Parathyroid adenoma (tissue), 2 donors: ENCODE data around the gene ATG5.
A peak's percentile ranks its signal among the peaks of the same experiment; 100 is the strongest.

Source experiments
- H2AFZ ChIP-seq: fragments of 300-600 bp; sonication (generic); one replicate; pipeline ENCODE4 v1.7.0; 2017; ENCODE audit warnings: antibody characterized with exemption, mild to moderate bottlenecking
- H3K27ac ChIP-seq: fragments of 300-600 bp; sonication (generic); one replicate; pipeline ENCODE4 v1.7.0; 2017
- H3K27me3 ChIP-seq: fragments of 300-600 bp; sonication (generic); one replicate; pipeline ENCODE4 v1.7.0; 2017; ENCODE audit warnings: low read length; ENCODE audit not compliant: control insufficient read depth, insufficient read depth
- H3K36me3 ChIP-seq: fragments of 300-600 bp; sonication (generic); one replicate; pipeline ENCODE4 v1.7.0; 2017; ENCODE audit warnings: low read length; ENCODE audit not compliant: control insufficient read depth, insufficient read depth
- H3K4me1 ChIP-seq: fragments of 300-600 bp; sonication (generic); one replicate; pipeline ENCODE4 v1.7.0; 2017; ENCODE audit warnings: control low read depth
- H3K4me2 ChIP-seq: fragments of 300-600 bp; sonication (generic); one replicate; pipeline ENCODE4 v1.7.0; 2017; ENCODE audit warnings: low read length
- H3K4me3 ChIP-seq: fragments of 300-600 bp; sonication (generic); one replicate; pipeline ENCODE4 v1.7.0; 2017; ENCODE audit warnings: low read depth, low read length
- H3K79me2 ChIP-seq: fragments of 300-600 bp; sonication (generic); one replicate; pipeline ENCODE4 v1.7.0; 2017; ENCODE audit warnings: control low read depth
- H3K9ac ChIP-seq: fragments of 300-600 bp; sonication (generic); one replicate; pipeline ENCODE4 v1.7.0; 2017; ENCODE audit warnings: mild to moderate bottlenecking
- H3K9me3 ChIP-seq: fragments of 300-600 bp; sonication (generic); one replicate; pipeline ENCODE4 v1.7.0; 2017; ENCODE audit warnings: low read length; ENCODE audit not compliant: control insufficient read depth
- TF ChIP-seq, protein P1 (sequence below): fragments of 300-600 bp; sonication (generic); IDR thresholded peaks from one replicate; pipeline ENCODE4 v1.7.0; 2017; ENCODE audit warnings: antibody characterized with exemption, mild to moderate bottlenecking
- donor health status: primary hyperparathyroidism.

Gene ATG5

DNA sequence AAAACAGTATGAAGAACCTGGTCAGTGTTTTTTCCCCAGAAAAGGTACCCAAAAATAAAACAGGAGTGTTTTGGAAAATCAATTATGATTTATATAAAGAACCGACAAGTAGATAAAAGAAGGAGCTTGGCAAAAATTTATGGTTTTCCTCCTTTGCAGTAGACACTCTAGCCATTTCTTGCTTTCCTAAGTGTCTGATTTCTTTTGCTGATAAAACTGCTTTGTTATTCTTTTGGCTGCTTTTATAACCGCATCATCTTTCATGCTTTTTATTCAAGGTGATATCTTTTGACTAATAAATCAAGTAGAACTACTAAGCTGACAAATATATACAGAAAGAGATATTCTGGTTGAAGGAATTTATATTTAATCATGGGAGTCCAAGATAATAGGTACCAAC lies 16.6 kb downstream of the ATG5 start:
- no peak overlapping the region for H3K9ac ChIP-seq
- peaks cover 8% of the 10 kb centered on the region for H3K79me2 ChIP-seq
- H3K9me3 ChIP-seq, result no peaks in the 10 kb centered on the region
- no peak overlapping the region for H3K4me3 ChIP-seq
- no peak overlapping the region for H3K27ac ChIP-seq
- H3K36me3 ChIP-seq, result no peaks in the 10 kb centered on the region
- peaks cover 19% of the 10 kb centered on the region for H3K4me1 ChIP-seq
- TF ChIP-seq, protein P1, sequence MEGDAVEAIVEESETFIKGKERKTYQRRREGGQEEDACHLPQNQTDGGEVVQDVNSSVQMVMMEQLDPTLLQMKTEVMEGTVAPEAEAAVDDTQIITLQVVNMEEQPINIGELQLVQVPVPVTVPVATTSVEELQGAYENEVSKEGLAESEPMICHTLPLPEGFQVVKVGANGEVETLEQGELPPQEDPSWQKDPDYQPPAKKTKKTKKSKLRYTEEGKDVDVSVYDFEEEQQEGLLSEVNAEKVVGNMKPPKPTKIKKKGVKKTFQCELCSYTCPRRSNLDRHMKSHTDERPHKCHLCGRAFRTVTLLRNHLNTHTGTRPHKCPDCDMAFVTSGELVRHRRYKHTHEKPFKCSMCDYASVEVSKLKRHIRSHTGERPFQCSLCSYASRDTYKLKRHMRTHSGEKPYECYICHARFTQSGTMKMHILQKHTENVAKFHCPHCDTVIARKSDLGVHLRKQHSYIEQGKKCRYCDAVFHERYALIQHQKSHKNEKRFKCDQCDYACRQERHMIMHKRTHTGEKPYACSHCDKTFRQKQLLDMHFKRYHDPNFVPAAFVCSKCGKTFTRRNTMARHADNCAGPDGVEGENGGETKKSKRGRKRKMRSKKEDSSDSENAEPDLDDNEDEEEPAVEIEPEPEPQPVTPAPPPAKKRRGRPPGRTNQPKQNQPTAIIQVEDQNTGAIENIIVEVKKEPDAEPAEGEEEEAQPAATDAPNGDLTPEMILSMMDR, result no peak
- H2AFZ ChIP-seq, result no peak overlapping the region
- no peaks in the 10 kb centered on the region for H3K27me3 ChIP-seq
- peak overlapping the region; percentile 40 for H3K4me2 ChIP-seq

GRCh38 chr6:106305740-106306139 lies 19.8 kb downstream of the ATG5 start:
- H3K27ac ChIP-seq, result no peak overlapping the region
- H3K27me3 ChIP-seq, result no peaks in the 10 kb centered on the region
- H2AFZ ChIP-seq, result no peak overlapping the region
- H3K36me3 ChIP-seq, result no peaks in the 10 kb centered on the region
- peaks cover 9% of the 10 kb centered on the region for H3K4me1 ChIP-seq
- no peak overlapping the region for H3K4me2 ChIP-seq
- no peak overlapping the region for H3K9ac ChIP-seq
- peaks cover 8% of the 10 kb centered on the region for H3K79me2 ChIP-seq
- H3K4me3 ChIP-seq, result no peak overlapping the region
- H3K9me3 ChIP-seq, result no peaks in the 10 kb centered on the region
- TF ChIP-seq, protein P1, result no peak

DNA sequence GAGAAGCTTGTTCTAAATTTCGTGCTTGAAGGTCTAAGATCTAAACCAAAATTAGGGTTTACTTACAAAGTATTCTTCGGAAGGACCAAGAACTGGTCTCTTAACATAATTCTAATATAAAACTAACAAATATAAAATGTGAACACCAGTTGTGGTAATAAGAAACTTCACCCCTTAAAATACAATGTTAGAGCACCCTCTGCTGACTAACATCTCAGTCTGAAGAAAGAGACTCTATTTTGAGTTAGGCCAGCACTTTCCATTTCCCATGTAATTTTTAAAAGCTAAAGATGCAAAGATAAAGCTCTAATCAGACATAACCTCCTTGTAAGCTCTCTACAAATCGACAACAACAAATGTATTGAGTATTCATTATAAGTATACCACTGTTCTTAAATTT lies 24.6 kb downstream of the ATG5 start:
- Histone ChIP-seq H3K79me2 (peaks cover 6% of the 10 kb centered on the region), H3K36me3 (no peaks in the 10 kb centered on the region), H3K4me3 (no peak overlapping the region), H2AFZ (no peak overlapping the region), H3K9ac (no peak overlapping the region), H3K4me2 (no peak overlapping the region), H3K9me3 (no peaks in the 10 kb centered on the region), H3K27ac (no peak overlapping the region), H3K4me1 (peaks cover 2% of the 10 kb centered on the region), H3K27me3 (no peaks in the 10 kb centered on the region)
- TF ChIP-seq, protein P1, result peak; percentile 41

DNA sequence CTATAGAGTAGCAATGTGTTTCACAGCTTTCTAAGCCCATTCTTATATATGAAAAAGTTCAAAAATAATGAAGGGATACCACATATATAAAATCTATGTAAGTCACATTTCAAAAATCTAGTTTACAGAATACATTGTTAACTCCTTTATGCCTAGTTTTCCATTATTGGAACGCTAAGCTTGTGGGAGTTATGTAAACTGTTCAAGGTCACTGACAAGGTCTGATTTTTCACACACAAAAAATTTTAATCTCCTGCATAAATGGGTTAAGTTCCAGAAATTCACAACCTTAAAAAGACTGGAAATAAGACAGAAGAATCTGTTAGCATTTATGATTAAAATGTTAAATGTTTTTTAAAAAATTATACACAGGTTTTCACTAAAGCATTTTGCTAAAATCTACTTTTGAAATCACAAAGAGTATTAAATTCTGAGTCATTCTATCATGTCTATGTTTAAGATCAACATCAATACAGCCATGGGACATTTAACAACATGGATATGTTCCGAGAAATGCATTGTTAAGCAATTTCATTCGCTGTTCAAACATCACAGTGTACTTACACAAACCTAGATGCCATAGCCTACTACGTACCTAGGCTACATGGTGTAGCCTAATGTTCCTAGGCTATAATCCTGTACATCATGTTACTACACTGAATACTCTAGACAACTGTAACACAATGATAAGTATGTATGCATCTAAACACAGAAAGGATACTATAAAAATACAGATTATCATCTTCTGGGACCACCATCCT lies 25.4 kb downstream of the ATG5 start:
- peaks cover 6% of the 10 kb centered on the region for H3K79me2 ChIP-seq
- TF ChIP-seq, protein P1, result no peak
- H3K4me2 ChIP-seq, result no peak overlapping the region
- H2AFZ ChIP-seq, result no peak overlapping the region
- no peak overlapping the region for H3K9ac ChIP-seq
- no peaks in the 10 kb centered on the region for H3K36me3 ChIP-seq
- no peak overlapping the region for H3K4me3 ChIP-seq
- no peaks in the 10 kb centered on the region for H3K27me3 ChIP-seq
- no peaks in the 10 kb centered on the region for H3K9me3 ChIP-seq
- no peak overlapping the region for H3K27ac ChIP-seq
- peaks cover 2% of the 10 kb centered on the region for H3K4me1 ChIP-seq

DNA sequence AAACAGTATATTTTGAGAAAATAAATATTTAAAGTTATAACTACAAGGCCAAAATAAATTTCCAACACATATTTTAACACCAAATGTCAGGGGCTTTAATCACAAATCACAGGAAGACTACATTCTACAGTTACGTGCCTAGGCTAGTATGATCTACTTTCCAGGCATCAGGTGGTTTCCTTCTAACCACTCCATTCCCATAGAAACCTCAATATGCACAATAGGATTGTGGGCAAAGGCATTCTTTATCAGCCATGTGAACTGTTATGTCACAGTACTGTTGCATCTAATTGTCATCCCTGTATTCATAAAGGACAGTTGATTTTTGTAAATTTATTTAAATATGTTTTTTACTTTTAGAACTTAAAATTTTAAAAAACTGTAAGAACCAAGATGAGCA lies 32.4 kb downstream of the ATG5 start:
- no peak overlapping the region for H3K27ac ChIP-seq
- H3K36me3 ChIP-seq, result no peaks in the 10 kb centered on the region
- no peaks in the 10 kb centered on the region for H3K9me3 ChIP-seq
- no peaks in the 10 kb centered on the region for H3K27me3 ChIP-seq
- no peak overlapping the region for H3K4me3 ChIP-seq
- no peaks in the 10 kb centered on the region for H3K4me1 ChIP-seq
- TF ChIP-seq, protein P1, result no peak
- H3K4me2 ChIP-seq, result no peak overlapping the region
- no peak overlapping the region for H3K9ac ChIP-seq
- H3K79me2 ChIP-seq, result peaks cover 15% of the 10 kb centered on the region
- H2AFZ ChIP-seq, result no peak overlapping the region
